Glomerular visceral epithelial cell (primary cell): ENCODE measurements around the gene PTPRE.

ENCODE experiments used
- DNase-seq: peaks from one replicate; pipeline ENCODE4 v3.0.0-alpha.2; 2016; ENCODE audit errors: extremely low spot score

Gene PTPRE

GRCh38 chr10:127925471-127926207, 18.7 kb downstream of the PTPRE start:
- no peak for DNase-seq

- DNase-seq: no peak
Observed at GRCh38 chr10:127926455-127926854, 19.6 kb downstream of the PTPRE start.

GRCh38 chr10:127928021-127928806, 21.3 kb downstream of the PTPRE start:
- peak; percentile 42 for DNase-seq

DNA sequence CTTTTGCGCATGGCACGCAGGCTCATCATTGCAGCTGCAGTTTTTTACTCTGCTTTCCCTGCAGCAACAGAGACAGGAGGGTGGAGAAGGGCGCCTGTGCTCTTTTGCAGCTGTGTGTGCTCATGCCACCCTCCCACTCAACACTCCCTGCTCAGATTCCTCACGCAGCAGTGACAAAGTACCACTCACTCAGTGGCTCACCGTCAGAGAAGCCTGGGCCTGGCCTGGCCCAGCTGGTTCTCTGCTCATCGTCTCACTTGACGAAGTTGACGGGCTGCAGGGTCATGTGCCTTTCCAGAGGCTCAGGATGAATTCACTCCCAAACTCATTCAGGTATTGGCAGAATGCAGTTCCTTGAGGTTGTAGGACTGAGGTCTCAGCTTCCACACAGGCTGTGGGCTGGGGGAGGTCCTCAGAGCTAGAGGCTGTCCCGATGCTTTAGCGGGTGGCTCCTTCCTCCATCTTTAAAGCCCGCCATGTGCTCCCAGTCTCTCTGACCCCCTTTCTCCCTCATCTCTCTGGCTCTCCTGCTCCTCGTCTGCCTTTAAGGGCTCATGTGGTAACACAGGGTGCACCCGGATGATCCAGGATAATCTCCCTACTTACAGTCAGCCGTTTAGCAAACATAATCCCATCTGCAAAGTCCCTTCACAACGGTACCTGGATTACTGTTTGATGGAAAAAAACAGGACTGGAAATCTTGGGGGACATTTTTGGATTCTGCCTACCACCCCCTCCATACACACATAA, 25.8 kb downstream of the PTPRE start:
- no peak for DNase-seq

DNA sequence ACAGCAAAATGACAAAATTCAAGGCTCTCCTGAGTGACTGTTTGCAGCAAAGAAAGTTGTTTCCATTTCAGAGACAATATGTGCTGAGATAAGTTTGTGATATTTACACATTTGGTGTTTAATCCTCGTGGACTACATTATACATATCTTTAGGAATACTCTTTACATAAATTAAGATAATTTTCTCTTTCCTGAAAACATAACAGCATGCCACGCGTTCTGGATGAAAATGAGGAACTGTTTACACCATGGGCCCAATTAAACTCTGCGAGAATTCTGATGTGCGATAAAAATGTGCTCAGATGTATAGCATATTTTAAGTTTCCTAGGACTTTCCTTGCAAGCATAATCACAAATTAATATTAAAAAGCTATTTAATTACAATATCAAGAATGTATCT, 26.4 kb downstream of the PTPRE start:
- DNase-seq: no peak

GRCh38 chr10:127934383-127934782, 27.5 kb downstream of the PTPRE start:
- DNase-seq: no peak

- no peak for DNase-seq
Observed at GRCh38 chr10:127935071-127935561, 28.2 kb downstream of the PTPRE start.

- DNase-seq: no peak
Observed at GRCh38 chr10:127937069-127937468, 30.2 kb downstream of the PTPRE start.

- no peak for DNase-seq
Observed at GRCh38 chr10:127937915-127938463, 31.1 kb downstream of the PTPRE start.

DNA sequence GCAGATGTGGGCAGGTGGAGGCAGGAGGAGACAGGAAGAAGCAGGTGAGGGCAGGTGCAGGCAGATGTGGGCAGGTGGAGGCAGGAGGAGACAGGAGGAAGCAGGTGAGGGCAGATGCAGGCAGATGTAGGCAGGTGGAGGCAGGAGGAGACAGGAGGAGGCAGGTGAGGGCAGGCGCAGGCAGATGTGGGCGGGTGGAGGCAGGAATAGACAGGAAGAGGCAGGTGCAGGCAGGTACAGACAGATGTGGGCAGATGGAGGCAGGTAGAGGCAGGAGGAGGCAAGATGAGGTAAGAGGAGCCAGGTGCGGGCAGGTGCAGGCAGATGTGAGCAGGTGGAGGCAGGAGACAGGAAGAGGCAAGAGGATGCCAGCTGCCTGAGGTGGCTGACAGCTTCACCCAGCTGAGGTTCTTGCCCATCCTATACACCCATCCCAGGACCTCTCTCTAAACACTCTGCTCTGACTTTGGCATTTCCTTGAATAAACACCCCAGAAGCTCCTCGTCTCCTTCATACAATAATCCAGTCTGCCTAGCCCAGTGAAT, 33.0 kb downstream of the PTPRE start:
- DNase-seq: no peak

GRCh38 chr10:127940866-127941640, 34.1 kb downstream of the PTPRE start:
- no peak for DNase-seq

DNA sequence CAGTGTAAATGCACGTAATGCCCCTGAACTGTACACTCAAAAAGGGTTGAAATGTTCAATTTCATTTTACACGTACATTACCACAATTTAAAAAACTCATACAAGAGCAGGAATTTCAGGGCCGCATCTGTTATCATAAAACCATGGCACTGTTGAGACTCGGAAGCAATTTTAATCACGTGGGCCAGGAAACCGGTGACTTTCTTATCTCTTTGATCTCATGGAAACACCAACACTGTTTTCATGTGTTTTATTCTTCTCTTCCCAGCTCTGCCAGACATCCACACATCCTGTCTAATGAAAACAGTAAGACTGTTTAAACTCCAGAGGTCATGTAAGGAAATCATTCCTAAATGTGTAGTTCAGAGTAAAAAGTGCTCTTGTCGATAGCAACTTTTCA, 35.9 kb downstream of the PTPRE start:
- DNase-seq: no peak

DNA sequence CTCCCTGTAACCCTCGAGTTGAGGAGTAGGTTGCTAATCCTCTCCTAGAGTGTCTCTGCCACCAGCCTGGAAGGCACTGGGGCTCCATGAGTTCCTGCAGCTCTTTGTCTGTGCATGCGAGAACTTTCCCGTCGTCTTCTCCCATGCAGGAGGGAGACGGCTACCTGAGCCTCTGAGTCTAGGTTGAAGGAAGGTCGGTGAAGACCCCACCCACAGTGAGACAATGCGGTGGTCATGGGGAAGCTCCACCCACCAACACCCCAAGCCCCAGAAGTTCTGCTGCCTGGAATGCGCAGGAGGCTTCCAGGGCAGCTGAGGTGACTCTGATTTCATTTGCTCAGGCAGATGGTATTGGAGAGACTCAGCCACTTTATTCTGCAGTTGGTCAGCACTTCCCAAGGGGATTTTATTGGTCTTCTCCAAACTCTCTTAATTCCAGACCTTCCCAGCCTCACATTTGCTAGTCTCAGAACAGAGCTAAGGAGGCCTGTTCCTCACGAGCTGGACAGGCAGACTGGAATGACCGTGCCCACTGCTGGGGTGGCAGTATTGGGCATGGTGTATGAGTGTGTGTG, 36.5 kb downstream of the PTPRE start:
- DNase-seq: no peak

DNA sequence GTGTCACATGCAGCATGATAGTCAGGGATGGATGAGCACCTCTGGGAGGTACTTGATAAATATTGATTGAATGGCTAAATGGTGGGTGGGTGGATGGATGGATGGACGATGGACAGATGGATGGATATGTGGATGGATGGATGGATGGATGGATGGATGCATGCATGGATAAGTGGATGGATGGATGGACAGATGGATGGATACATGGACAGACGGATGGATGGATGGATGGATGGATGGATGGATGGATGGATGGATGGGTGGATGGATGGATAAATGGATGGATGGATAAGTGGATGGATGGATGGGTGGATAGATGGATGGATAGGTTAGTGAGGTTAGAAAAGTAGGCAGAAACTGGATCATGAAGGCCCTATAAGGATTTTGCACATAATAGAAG, 37.4 kb downstream of the PTPRE start:
- no peak for DNase-seq

- DNase-seq: peak; percentile 76
Observed at GRCh38 chr10:127945341-127945758, 38.4 kb downstream of the PTPRE start.

DNA sequence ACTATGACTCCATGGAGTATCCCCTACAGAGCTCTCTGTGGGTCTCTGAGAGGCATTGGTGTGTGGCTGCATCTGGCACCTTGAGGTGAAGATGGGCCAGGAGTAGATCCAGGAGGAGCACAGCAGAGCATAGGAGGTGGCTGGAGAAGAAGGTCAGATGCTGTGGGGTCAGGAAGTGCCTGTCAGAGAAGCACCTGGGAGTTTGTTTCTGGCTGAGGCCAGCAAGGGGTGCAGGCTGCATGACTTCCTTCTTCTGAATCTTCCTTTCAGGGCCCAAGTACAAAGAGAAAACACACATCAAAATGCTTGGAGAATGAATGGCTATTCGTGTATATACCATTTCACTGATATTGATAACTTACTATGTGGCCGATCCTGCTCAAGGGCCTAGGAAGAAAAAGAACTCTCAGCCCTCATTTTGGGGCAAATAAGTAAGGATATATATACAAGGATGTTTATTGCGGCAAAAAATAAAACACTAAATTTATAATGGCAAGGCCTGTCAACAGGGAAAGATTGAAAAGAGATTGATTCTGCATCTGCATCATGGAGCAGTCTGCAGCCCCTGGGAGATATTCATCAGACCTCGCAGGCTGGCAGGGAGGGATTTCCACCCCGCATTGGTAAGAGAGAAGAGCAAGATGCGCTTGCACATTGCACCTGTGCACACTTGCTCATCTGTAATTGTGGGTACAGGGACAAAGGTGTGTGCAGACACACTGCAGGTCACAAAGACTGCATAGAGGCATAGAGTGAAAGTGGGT, 39.2 kb downstream of the PTPRE start:
- no peak for DNase-seq

DNA sequence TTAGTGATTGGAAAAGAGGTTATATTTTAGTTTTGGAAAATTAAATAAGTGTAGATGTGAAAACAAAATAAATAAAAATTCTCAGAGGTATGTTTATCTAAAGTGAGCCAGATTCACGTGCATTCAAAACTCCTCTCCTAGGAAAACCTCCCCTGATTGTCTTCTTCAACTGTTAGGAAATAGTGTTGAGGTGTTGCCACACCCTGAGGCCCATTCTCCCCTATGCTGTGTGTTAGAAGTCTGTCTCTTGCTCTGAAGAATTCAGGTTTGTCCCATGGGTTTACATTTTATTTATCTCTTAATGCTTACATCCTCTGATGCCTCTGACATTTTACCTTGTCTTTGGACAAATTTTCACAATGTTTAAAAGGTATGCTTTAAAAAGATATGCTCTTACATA, 40.3 kb downstream of the PTPRE start:
- DNase-seq: no peak

DNA sequence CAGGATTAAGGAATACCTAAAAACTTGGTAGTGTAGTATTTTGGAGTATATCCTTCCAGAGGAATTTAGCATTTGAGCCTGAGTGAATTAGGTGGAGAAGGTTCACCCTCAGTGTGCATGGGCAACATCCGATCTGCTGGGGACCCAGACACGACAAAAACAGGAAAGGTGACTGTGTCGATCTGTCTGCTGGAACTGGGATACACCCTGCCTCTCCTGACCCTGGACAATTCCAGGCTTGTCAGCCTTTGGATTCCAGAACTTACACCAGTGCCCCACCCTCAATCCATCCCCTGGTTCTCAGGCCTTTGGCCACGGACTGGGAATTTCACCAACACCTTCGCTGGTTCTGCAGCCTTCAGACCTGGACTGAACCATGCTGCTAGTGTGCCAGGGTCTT, 41.9 kb downstream of the PTPRE start:
- DNase-seq: no peak

DNA sequence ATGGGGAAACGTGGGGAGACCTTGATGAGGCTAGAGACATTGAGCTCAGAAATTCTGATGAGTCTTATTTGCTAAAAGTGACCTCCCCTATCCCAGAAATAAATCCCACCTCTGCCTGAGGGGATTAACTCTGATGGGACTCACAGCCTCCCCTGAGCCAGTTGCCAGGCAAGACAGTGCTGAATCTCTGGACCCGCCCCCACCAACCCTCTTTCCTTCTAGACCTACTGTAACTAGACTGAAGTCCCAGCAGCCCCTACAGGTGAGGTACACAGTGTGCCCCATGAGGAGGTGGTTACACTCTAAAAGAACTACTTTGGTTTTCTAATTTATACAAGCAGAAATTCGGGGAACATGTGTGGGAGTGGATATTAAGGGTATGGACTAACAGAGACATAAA, 42.9 kb downstream of the PTPRE start:
- no peak for DNase-seq
